CD4-positive, CD25-positive, alpha-beta regulatory T cell (primary cell): ENCODE data around the gene CATSPERZ. TPM values are rescaled to one million over a fixed set of nuclear protein-coding genes. Genes with fewer than 3 reads are reported as not detected.
"Not testable (repeated sequence)": the region's sequence is repeated elsewhere in the genome, so short reads cannot be mapped to it uniquely, and the experiment has no call there.

Source experiments
- ATAC-seq, 2 donors: fragments of 150-1000 bp; cut with Tn5 transposase; one replicate each; pipeline ENCODE4 v1.10.0; 2021; ENCODE audit warnings: low read depth in 2 of 2, moderate number of reproducible peaks in 2 of 2, moderate library complexity in 1 of 2
- DNase-seq, 3 donors: peaks; one replicate each; pipeline versions ENCODE4 v3.0.0 to v3.0.0-alpha.2; 2012 to 2022; ENCODE audit warnings: mixed read lengths in 1 of 3
- H3K27ac ChIP-seq: one replicate; pipeline ENCODE4 v1.7.0; 2013; ENCODE audit warnings: mild to moderate bottlenecking, low read length; ENCODE audit not compliant: insufficient read depth, poor library complexity, severe bottlenecking
- H3K27me3 ChIP-seq: one replicate; pipeline ENCODE4 v1.7.0; 2013; ENCODE audit warnings: low read length; ENCODE audit not compliant: control insufficient read depth, insufficient read depth
- H3K36me3 ChIP-seq: one replicate; pipeline ENCODE4 v1.7.0; 2013; ENCODE audit warnings: mild to moderate bottlenecking, low read length, moderate library complexity; ENCODE audit not compliant: control insufficient read depth, insufficient read depth
- H3K4me1 ChIP-seq: 2 replicates; pipeline ENCODE4 v1.7.0; 2013; ENCODE audit warnings: mild to moderate bottlenecking, low read length; ENCODE audit not compliant: insufficient read depth, control insufficient read depth, poor library complexity, severe bottlenecking
- H3K4me3 ChIP-seq: one replicate; pipeline ENCODE4 v1.7.0; 2013; ENCODE audit warnings: low read depth, mild to moderate bottlenecking, low read length, moderate library complexity
- H3K9me3 ChIP-seq, 2 experiments: 1 replicate in 1 of 2; 2 replicates in 1 of 2; pipeline ENCODE4 v1.7.0; 2013; ENCODE audit warnings: low read length in 2 of 2, mild to moderate bottlenecking in 1 of 2, moderate library complexity in 1 of 2; ENCODE audit not compliant: control insufficient read depth in 2 of 2
- H3K27ac Mint-ChIP-seq, 3 donors: one replicate each; pipeline ENCODE4 v1.8.0; 2020 to 2022; ENCODE audit warnings: mild to moderate bottlenecking in 3 of 3, mixed read lengths in 3 of 3, moderate library complexity in 2 of 3
- H3K27me3 Mint-ChIP-seq: one replicate; pipeline ENCODE4 v1.8.0; 2022; ENCODE audit warnings: mild to moderate bottlenecking, mixed read lengths
- H3K36me3 Mint-ChIP-seq: one replicate; pipeline ENCODE4 v1.8.0; 2020; ENCODE audit warnings: mixed read lengths
- H3K4me1 Mint-ChIP-seq, 4 donors: one replicate each; pipeline ENCODE4 v1.8.0; 2020 to 2022; ENCODE audit warnings: mixed read lengths in 4 of 4, mild to moderate bottlenecking in 1 of 4
- H3K4me3 Mint-ChIP-seq, 4 donors: one replicate each; pipeline ENCODE4 v1.8.0; 2020 to 2022; ENCODE audit warnings: mild to moderate bottlenecking in 4 of 4, mixed read lengths in 4 of 4, moderate library complexity in 3 of 4
- H3K9me3 Mint-ChIP-seq, 7 donors: one replicate each; pipeline ENCODE4 v1.8.0; 2020 to 2022; ENCODE audit warnings: mixed read lengths in 7 of 7, mild to moderate bottlenecking in 3 of 7, moderate library complexity in 2 of 7
- polyA plus RNA-seq, 4 donors: library from polyadenylated mRNA; unstranded; fragments of 300-500 nt; fragmentation: Illumina TruSeq; gene quantifications; one replicate each; pipeline ENCODE4 v1.2.3, GENCODE V29; 2021
- total RNA-seq: library from RNA; stranded (reverse); gene quantifications from one replicate; pipeline ENCODE4 v1.2.3, GENCODE V29; 2022

The CATSPERZ gene
- total and polyA plus RNA-seq, 5 donors from 2014 or later, result not detected

DNA sequence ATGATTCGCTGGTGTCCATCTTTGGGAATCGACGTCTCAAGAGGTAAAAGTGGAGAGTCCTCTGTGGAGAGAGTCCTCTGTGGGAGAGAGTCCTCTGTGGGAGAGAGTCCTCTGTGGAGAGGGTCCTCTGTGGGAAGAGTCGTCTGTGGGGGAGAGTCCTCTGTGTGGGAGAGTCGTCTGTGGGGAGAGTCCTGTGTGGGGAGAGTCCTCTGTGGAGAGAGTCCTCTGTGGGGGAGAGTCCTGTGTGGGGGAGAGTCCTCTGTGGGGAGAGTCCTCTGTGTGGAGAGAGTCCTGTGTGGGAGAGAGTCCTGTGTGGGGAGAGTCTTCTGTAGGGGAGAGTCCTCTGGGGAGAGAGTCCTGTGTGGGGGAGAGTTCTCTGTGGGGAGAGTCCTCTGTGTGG lies 20.9 kb downstream of the CATSPERZ start:
- H3K4me3 Mint-ChIP-seq, result peak overlapping the region in 2 of 4 donors; percentile 16 to 95
- no peaks in the 10 kb centered on the region for H3K9me3 ChIP-seq
- DNase-seq (no peak), ATAC-seq (no peak)
- H3K36me3 ChIP-seq, result peaks cover 3% of the 10 kb centered on the region
- no peak overlapping the region for H3K27ac ChIP-seq
- H3K27me3 ChIP-seq, result no peaks in the 10 kb centered on the region
- no peaks in the 10 kb centered on the region for H3K9me3 Mint-ChIP-seq
- no peaks in the 10 kb centered on the region for H3K27me3 Mint-ChIP-seq
- H3K4me3 ChIP-seq, result no peak overlapping the region
- H3K36me3 Mint-ChIP-seq, result peaks cover 18% of the 10 kb centered on the region
- H3K4me1 ChIP-seq, result peaks cover 31% of the 10 kb centered on the region
- H3K4me1 Mint-ChIP-seq, result peaks cover 0 to 42% (median 26%) of the 10 kb centered on the region in 4 donors
- H3K27ac Mint-ChIP-seq, result peak overlapping the region in 2 of 3 donors; percentile 5 to 29

DNA sequence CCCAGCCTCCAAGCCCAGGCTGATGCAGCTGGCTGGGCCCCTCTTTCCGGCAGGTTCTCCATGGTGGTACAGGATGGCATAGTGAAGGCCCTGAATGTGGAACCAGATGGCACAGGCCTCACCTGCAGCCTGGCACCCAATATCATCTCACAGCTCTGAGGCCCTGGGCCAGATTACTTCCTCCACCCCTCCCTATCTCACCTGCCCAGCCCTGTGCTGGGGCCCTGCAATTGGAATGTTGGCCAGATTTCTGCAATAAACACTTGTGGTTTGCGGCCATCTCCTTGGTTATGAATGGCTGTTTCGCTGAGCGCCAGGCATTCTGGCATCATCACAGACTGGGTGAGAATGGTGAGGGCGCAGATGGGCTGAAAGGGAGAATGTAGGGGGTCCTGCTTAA lies 21.4 kb downstream of the CATSPERZ start:
- peaks cover 18% of the 10 kb centered on the region for H3K36me3 Mint-ChIP-seq
- H3K4me3 ChIP-seq, result no peak overlapping the region
- no peak overlapping the region for H3K27ac Mint-ChIP-seq
- no peak overlapping the region for H3K27ac ChIP-seq
- H3K9me3 Mint-ChIP-seq, result no peaks in the 10 kb centered on the region
- no peaks in the 10 kb centered on the region for H3K27me3 ChIP-seq
- peaks cover 27% of the 10 kb centered on the region for H3K4me1 ChIP-seq
- H3K9me3 ChIP-seq, result no peaks in the 10 kb centered on the region
- H3K27me3 Mint-ChIP-seq, result no peaks in the 10 kb centered on the region
- H3K4me1 Mint-ChIP-seq, result peaks cover 0 to 38% (median 23%) of the 10 kb centered on the region in 4 donors
- H3K4me3 Mint-ChIP-seq, result peak overlapping the region in 2 of 4 donors; percentile 1 to 16
- DNase-seq (no peak), ATAC-seq (no peak)
- H3K36me3 ChIP-seq, result peaks cover 3% of the 10 kb centered on the region

DNA sequence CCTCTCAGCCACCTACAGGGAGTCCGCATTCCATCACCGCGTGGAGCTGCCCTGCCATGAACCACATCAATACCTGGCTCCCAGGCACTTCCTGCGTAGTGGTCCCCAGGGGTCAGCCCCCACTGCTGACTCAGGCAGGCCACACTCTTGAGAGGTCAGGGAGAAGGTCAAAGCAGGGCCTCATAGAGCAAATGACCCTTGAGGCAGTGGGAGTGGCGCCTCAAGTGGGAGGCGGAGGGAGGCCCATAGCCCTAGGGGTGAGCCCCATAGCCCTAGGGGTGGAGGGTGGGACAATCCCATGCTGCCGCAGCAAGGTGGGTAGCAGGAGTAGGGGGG lies 22.7 kb downstream of the CATSPERZ start:
- peaks cover 3% of the 10 kb centered on the region for H3K36me3 ChIP-seq
- no peaks in the 10 kb centered on the region for H3K9me3 Mint-ChIP-seq
- peaks cover 16% of the 10 kb centered on the region for H3K4me1 ChIP-seq
- H3K36me3 Mint-ChIP-seq, result peaks cover 14% of the 10 kb centered on the region
- no peaks in the 10 kb centered on the region for H3K27me3 ChIP-seq
- H3K4me1 Mint-ChIP-seq, result peaks cover 0 to 25% (median 16%) of the 10 kb centered on the region in 4 donors
- DNase-seq, result no peak
- H3K27ac ChIP-seq, result no peak overlapping the region
- H3K4me3 ChIP-seq, result no peak overlapping the region
- no peaks in the 10 kb centered on the region for H3K9me3 ChIP-seq
- H3K4me3 Mint-ChIP-seq, result no peak overlapping the region
- no peak overlapping the region for H3K27ac Mint-ChIP-seq
- ATAC-seq, result no peak
- no peaks in the 10 kb centered on the region for H3K27me3 Mint-ChIP-seq

DNA sequence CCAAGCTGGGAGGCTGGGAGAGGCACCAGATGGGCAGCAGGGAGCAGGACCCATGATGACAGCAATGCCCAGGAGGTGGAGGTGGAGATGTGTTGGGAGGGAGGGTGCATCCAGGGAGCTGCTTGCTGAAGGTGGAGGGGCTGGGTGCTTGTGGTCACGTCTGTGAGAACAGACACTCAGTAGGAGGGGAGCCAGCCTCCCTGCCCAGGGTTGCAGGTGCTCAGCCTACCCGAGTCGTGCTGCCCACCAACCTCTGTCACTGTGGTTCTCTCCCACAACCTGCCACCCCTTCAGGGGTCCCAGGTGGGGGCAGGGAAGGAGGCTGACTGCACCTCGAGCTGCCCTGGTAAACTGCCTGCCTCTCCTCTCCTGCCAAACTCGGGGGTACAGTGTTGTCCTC lies 23.2 kb downstream of the CATSPERZ start:
- Mint-ChIP-seq H3K36me3 (peaks cover 14% of the 10 kb centered on the region), H3K27me3 (no peaks in the 10 kb centered on the region), H3K4me3 (peak overlapping the region in 1 of 4 donors; percentile 54), H3K4me1 (peaks cover 0 to 20% (median 14%) of the 10 kb centered on the region in 4 donors), H3K9me3 (no peaks in the 10 kb centered on the region), H3K27ac (peak overlapping the region in 1 of 3 donors; percentile 5)
- no peak overlapping the region for H3K4me3 ChIP-seq
- peaks cover 3% of the 10 kb centered on the region for H3K36me3 ChIP-seq
- no peaks in the 10 kb centered on the region for H3K27me3 ChIP-seq
- no peak overlapping the region for H3K27ac ChIP-seq
- DNase-seq, result no peak
- H3K4me1 ChIP-seq, result peaks cover 13% of the 10 kb centered on the region
- no peak for ATAC-seq
- H3K9me3 ChIP-seq, result no peaks in the 10 kb centered on the region

DNA sequence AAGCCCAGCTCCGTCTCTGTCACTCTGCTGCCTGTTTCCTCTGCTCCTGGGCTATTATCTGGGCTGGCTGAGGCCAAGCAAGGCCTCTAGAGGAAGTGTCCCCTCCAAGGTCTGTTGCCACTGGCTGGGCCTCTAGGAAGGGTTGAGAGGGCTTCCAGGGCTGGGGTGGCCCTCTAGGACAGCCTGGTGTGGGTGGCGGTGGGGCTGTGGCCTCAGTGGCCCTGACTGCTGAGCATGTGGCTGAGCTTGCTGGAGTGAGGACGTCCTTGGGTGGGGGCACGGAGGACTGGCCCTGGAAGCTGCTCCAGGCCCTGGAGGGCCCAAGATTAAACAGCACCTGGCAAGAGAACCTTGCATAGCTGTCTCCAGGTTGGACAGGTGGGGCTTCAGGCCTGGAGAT lies 23.8 kb downstream of the CATSPERZ start:
- not testable (repeated sequence) for H3K27ac ChIP-seq, H3K4me1 ChIP-seq, H3K27ac Mint-ChIP-seq, H3K4me3 ChIP-seq, H3K9me3 ChIP-seq, ATAC-seq, H3K27me3 Mint-ChIP-seq, H3K9me3 Mint-ChIP-seq, H3K27me3 ChIP-seq, H3K36me3 ChIP-seq, DNase-seq
- Mint-ChIP-seq H3K4me1 (peaks cover 0 to 16% (median 12%) of the 10 kb centered on the region in 4 donors), H3K36me3 (peaks cover 14% of the 10 kb centered on the region), H3K4me3 (peak overlapping the region in 1 of 4 donors; percentile 21)

DNA sequence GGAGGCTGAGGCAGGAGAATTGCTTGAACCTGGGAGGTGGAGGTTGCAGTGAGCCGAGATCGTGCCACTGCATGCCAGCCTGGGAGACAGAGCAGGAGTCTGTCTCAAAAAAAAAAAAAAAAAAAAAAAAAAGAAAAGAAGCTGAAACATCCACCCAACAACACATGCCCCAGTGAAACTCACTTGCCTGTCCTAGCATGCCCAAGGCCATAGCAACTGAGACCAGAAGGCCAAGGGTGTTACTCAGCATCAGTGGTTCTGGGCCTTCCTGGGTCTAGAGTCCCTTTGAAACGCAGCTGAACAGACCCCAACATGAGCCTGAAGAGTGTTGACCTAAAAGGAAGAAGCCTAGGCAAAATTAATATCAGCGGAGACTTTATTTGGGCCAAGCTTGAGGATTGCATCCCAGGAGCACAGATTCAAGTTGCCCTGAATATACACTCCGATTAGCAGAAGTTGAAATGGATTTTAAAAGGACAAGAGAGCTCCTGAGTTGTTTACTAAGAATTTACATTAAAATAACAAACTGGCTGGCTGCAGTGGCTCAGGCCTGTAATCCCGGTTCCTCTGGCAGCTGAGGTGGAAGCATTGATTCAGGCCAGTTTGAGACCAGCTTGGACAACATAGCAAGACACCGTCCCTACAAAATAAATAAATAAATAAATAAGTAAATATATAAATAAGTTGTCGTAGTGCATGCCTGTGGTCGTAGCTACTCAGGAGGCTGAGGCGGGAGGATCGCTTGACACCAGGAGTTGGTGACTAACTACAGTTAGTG lies 24.7 kb downstream of the CATSPERZ start:
- Histone ChIP-seq H3K4me1 (no peaks in the 10 kb centered on the region), H3K36me3 (peaks cover 3% of the 10 kb centered on the region), H3K27ac (no peak overlapping the region), H3K27me3 (no peaks in the 10 kb centered on the region), H3K4me3 (no peak overlapping the region), H3K9me3 (no peaks in the 10 kb centered on the region)
- H3K36me3 Mint-ChIP-seq, result peaks cover 14% of the 10 kb centered on the region
- no peaks in the 10 kb centered on the region for H3K9me3 Mint-ChIP-seq
- no peaks in the 10 kb centered on the region for H3K27me3 Mint-ChIP-seq
- no peak overlapping the region for H3K27ac Mint-ChIP-seq
- DNase-seq (no peak), ATAC-seq (no peak)
- peak overlapping the region in 1 of 4 donors; percentile 27 for H3K4me3 Mint-ChIP-seq
- peaks cover 0 to 9% (median 6%) of the 10 kb centered on the region in 4 donors for H3K4me1 Mint-ChIP-seq

DNA sequence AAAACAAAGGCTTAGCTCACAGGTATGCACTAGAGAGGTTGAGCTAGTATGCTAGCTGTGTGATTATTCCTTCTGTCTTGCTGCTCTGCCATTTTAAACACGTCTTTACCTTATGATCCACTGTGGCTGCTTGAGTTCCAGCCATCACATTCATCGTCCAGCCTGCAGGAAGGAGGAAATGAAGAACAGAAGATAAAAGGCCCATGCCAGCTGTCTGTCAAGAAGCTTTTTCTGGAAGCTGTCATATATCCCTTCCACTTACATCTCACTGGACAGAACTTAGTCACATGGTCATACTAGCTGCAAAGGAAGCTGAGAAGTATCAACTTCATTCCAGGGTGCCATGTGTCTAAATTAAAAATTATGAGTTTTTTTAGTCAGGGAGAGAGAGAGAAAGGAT lies 27.2 kb downstream of the CATSPERZ start:
- no peaks in the 10 kb centered on the region for H3K27me3 Mint-ChIP-seq
- no peak for ATAC-seq
- Histone ChIP-seq H3K27me3 (no peaks in the 10 kb centered on the region), H3K4me1 (peaks cover 8% of the 10 kb centered on the region), H3K36me3 (no peaks in the 10 kb centered on the region), H3K9me3 (no peaks in the 10 kb centered on the region), H3K4me3 (no peak overlapping the region), H3K27ac (no peak overlapping the region)
- no peak for DNase-seq
- peak overlapping the region in 2 of 4 donors; percentile 13 to 41 for H3K4me3 Mint-ChIP-seq
- H3K9me3 Mint-ChIP-seq, result no peaks in the 10 kb centered on the region
- no peaks in the 10 kb centered on the region for H3K36me3 Mint-ChIP-seq
- H3K27ac Mint-ChIP-seq, result no peak overlapping the region
- peaks cover 0 to 7% (median 6%) of the 10 kb centered on the region in 4 donors for H3K4me1 Mint-ChIP-seq

DNA sequence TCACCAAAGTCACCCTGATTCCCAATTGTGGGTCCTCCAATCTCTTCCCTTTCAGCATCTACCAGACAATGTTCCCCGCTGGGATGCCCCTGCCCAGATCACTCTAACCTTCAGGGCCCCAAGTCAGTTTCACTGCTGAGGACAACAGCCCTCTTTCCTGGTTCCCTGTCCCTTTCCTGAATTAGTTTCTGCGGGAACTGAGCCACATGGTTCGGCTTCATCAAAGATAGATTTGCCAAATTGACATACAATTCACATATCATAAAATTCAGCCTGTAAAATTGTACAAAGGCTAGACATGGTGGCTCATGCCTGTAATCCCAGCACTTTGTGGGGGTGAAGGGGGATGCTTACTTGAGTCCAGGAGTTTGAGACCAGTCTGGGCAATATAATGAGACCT lies 27.8 kb downstream of the CATSPERZ start:
- no peaks in the 10 kb centered on the region for H3K9me3 Mint-ChIP-seq
- DNase-seq (no peak), ATAC-seq (no peak)
- no peaks in the 10 kb centered on the region for H3K9me3 ChIP-seq
- H3K27ac ChIP-seq, result no peak overlapping the region
- H3K27ac Mint-ChIP-seq, result no peak overlapping the region
- no peaks in the 10 kb centered on the region for H3K27me3 ChIP-seq
- H3K4me3 ChIP-seq, result no peak overlapping the region
- H3K4me3 Mint-ChIP-seq, result peak overlapping the region in 2 of 4 donors; percentile 21 to 41
- no peaks in the 10 kb centered on the region for H3K36me3 ChIP-seq
- H3K36me3 Mint-ChIP-seq, result no peaks in the 10 kb centered on the region
- peaks cover 8% of the 10 kb centered on the region for H3K4me1 ChIP-seq
- H3K27me3 Mint-ChIP-seq, result no peaks in the 10 kb centered on the region
- peaks cover 0 to 7% (median 6%) of the 10 kb centered on the region in 4 donors for H3K4me1 Mint-ChIP-seq
